Transverse colon (tissue), 4 donors: ENCODE results near the gene ALOX5AP. TPM values are rescaled to one million over a fixed set of nuclear protein-coding genes. Genes with fewer than 3 reads are reported as not detected.

ENCODE experiments used
- DNase-seq: peaks from one replicate; pipeline ENCODE4 v3.0.0-alpha.2; 2019
- H3K27ac ChIP-seq, 4 donors: fragments of 200-600 bp; sonication (generic); 2 replicates each; pipeline ENCODE4 v1.5.1; 2016 to 2018; ENCODE audit warnings: inconsistent platforms in 4 of 4
- H3K27me3 ChIP-seq: fragments of 200-600 bp; sonication (generic); 2 replicates; pipeline ENCODE4 v1.5.1; 2017; ENCODE audit warnings: inconsistent platforms
- H3K36me3 ChIP-seq, 4 donors: fragments of 200-600 bp; sonication (generic); 2 replicates each; pipeline ENCODE4 v1.5.1; 2017 to 2019; ENCODE audit warnings: inconsistent platforms in 4 of 4
- H3K4me1 ChIP-seq, 4 donors: fragments of 200-600 bp; sonication (generic); 2 replicates each; pipeline ENCODE4 v1.5.1; 2017 to 2020; ENCODE audit warnings: inconsistent platforms in 4 of 4
- H3K4me3 ChIP-seq, 4 donors: fragments of 200-600 bp; sonication (generic); 1 replicate in 1 of 4; 2 replicates in 3 of 4; pipeline versions ENCODE4 v1.5.1 to v1.6.1; 2017 to 2019; ENCODE audit warnings: inconsistent platforms in 4 of 4
- H3K9me3 ChIP-seq, 2 donors: fragments of 200-600 bp; sonication (generic); 2 replicates each; pipeline ENCODE4 v1.5.1; 2017 to 2019; ENCODE audit warnings: inconsistent platforms in 2 of 2
- CTCF ChIP-seq, 5 experiments: fragments of 200-600 bp in 3 of 5; fragments of 450-650 bp in 2 of 5; sonication (generic) in 3 of 5; IDR thresholded peaks; 1 replicate in 2 of 5; 2 replicates in 3 of 5; pipeline ENCODE4 v1.5.1; 2016 to 2017; ENCODE audit warnings: antibody characterized with exemption in 5 of 5, inconsistent platforms in 3 of 5, mild to moderate bottlenecking in 2 of 5, moderate library complexity in 1 of 5
- EP300 ChIP-seq: sonication (generic); formaldehyde crosslinking; IDR thresholded peaks from one replicate; pipeline ENCODE4 v1.6.1; 2017; ENCODE audit warnings: antibody characterized with exemption, low read depth
- POLR2A ChIP-seq: fragments of 450-650 bp; IDR thresholded peaks from one replicate; pipeline ENCODE4 v1.6.1; 2016; ENCODE audit warnings: antibody characterized with exemption, mild to moderate bottlenecking, moderate library complexity
- POLR2AphosphoS5 ChIP-seq, 3 donors: sonication (generic); formaldehyde crosslinking; IDR thresholded peaks; one replicate each; pipeline ENCODE4 v1.6.1; 2016; ENCODE audit warnings: antibody characterized with exemption in 3 of 3
- WGBS, 2 donors: methylation state at CpG; one replicate each; pipeline ENCODE4 v1.1.5; 2018; ENCODE audit warnings: low coverage in 1 of 2; 5-methylcytosine and 5-hydroxymethylcytosine counted together
- in situ Hi-C, 4 donors: fragments of 200-750 bp; cut with MboI; loops; one replicate each; pipeline versions ENCODE4 v1.15.0 to v1.15.1; 2017; ENCODE audit warnings: low sequenced_read_pairs in 3 of 4, low pct_ligation_motif_present in 1 of 4, low pct_unique_long_range_greater_than_20kb in 1 of 4
- intact Hi-C: fragments of 100-400 bp; cut with DNase I; formaldehyde crosslinking; loops from one replicate; pipeline ENCODE4 v1.15.1; 2023; ENCODE audit warnings: low total_unique reads
- total RNA-seq, 4 donors: library from RNA; depleted of rRNA; stranded (reverse); fragments of >200 nt; gene quantifications; one replicate each; pipeline ENCODE4 v1.1.0, GENCODE V29; 2016

The ALOX5AP gene
- total RNA-seq, 4 donors from 2014 or later: 1.2 to 18.7 (median 14.1) TPM

GRCh38 chr13:30810261-30810701 is 74.9 kb downstream of the ALOX5AP start:
- Histone ChIP-seq H3K27me3 (no peaks in the 10 kb centered on the region), H3K4me1 (peaks cover 0 to 5% (median 1%) of the 10 kb centered on the region in 4 donors)
- intact Hi-C loops: no loop called here

GRCh38 chr13:30810801-30811200 is 75.5 kb downstream of the ALOX5AP start:
- Histone ChIP-seq H3K27ac (no peak overlapping the region), H3K36me3 (no peaks in the 10 kb centered on the region), H3K4me1 (peaks cover 0 to 5% (median 1%) of the 10 kb centered on the region in 4 donors), H3K9me3 (no peaks in the 10 kb centered on the region), H3K4me3 (no peak overlapping the region), H3K27me3 (no peaks in the 10 kb centered on the region)
- TF ChIP-seq CTCF (IDR thresholded peaks at IDR 0.05) (no peak), POLR2A (no peak), POLR2AphosphoS5 (IDR thresholded peaks at IDR 0.05) (no peak), EP300 (no peak)
- in situ Hi-C loops: loop anchor here in 3 of 4 donors (25.0 kb wide), 1 partner anchor 674 kb away; no protein-coding TSS in a partner anchor
- WGBS, 2 donors: 94 to 100% methylated on average over 4 to 11 of the region's 11 CpGs
- intact Hi-C loops: no loop called here
- DNase-seq: no peak

More at GRCh38 chr13:30810261-30810701, 74.9 kb downstream of the ALOX5AP start:
- H3K36me3 ChIP-seq: no peaks in the 10 kb centered on the region
- DNase-seq: no peak
- no peak for TF ChIP-seq EP300
- no peak for TF ChIP-seq POLR2AphosphoS5 (IDR thresholded peaks at IDR 0.05)
- no peak for TF ChIP-seq POLR2A
- no peak for TF ChIP-seq CTCF (IDR thresholded peaks at IDR 0.05)
- H3K27ac ChIP-seq: no peak overlapping the region
- 76% methylated on average over 7 of the region's 7 CpGs; no CpG with 5 or more reads in 1 of the 2 donors for WGBS, 2 donors
- in situ Hi-C loops: loop anchor here in 3 of 4 donors (25.0 kb wide), 1 partner anchor 673 kb away; no protein-coding TSS in a partner anchor
- no peaks in the 10 kb centered on the region for H3K9me3 ChIP-seq
- no peak overlapping the region for H3K4me3 ChIP-seq

Other genes starting within 250 kb of the ALOX5AP start
- gene USPL1, start 117.6 kb upstream of the ALOX5AP start, total RNA-seq: 10 to 100 TPM in 3 of 4 donors, 1 to 10 TPM in 1; 8.6 to 27.3 (median 16.9) TPM
- gene MEDAG, start 170.7 kb downstream of the ALOX5AP start, total RNA-seq: 10 to 100 TPM in 2 of 4 donors, 1 to 10 TPM in 2; 5.4 to 30.8 (median 10.0) TPM
- gene TEX26, start 197.1 kb downstream of the ALOX5AP start, total RNA-seq: not detected